HEK293T (cell line): Measurements from ENCODE around the gene SV2B.

Source experiments
- CTCF ChIA-PET: fragments of 350-600 bp; formaldehyde crosslinking; extraction: SDS; loops from one replicate; lab custom pipeline; 2021; ENCODE audit warnings: antibody characterized with exemption, inconsistent platforms; lab: Yijun Ruan, JAX
- POLR2A ChIA-PET: fragments of 350-600 bp; formaldehyde crosslinking; extraction: SDS; loops from one replicate; lab custom pipeline; 2020; ENCODE audit warnings: antibody characterized with exemption, inconsistent platforms; lab: Yijun Ruan, JAX
- DNase-seq: peaks from one replicate; pipeline ENCODE4 v3.0.0; 2012; ENCODE audit warnings: mixed read lengths; ENCODE audit errors: extremely low spot score
- ARNT ChIP-seq: fragments of 450-650 bp; IDR thresholded peaks from 2 replicates; pipeline ENCODE4 v1.6.1; 2017; ENCODE audit warnings: mild to moderate bottlenecking
- BHLHE40 ChIP-seq: fragments of 450-650 bp; IDR thresholded peaks from 2 replicates; pipeline ENCODE4 v1.6.1; 2016; ENCODE audit warnings: mild to moderate bottlenecking, moderate library complexity, borderline replicate concordance
- CTBP1 ChIP-seq: fragments of 450-650 bp; IDR thresholded peaks from 2 replicates; pipeline ENCODE4 v1.6.1; 2016; ENCODE audit warnings: borderline replicate concordance
- ELF4 ChIP-seq: fragments of 450-650 bp; IDR thresholded peaks from 2 replicates; pipeline ENCODE4 v1.6.1; 2017; ENCODE audit warnings: antibody characterized with exemption
- FOXA1 ChIP-seq: fragments of 450-650 bp; IDR thresholded peaks from 2 replicates; pipeline ENCODE4 v1.6.1; 2016; ENCODE audit warnings: mild to moderate bottlenecking
- FOXK2 ChIP-seq: fragments of 450-650 bp; IDR thresholded peaks from 2 replicates; pipeline ENCODE4 v1.6.1; 2016; ENCODE audit warnings: mild to moderate bottlenecking
- FOXM1 ChIP-seq: fragments of 450-650 bp; IDR thresholded peaks from 2 replicates; pipeline ENCODE4 v1.6.1; 2017; ENCODE audit warnings: mild to moderate bottlenecking, borderline replicate concordance
- HDGF ChIP-seq: fragments of 450-650 bp; IDR thresholded peaks from 2 replicates; pipeline ENCODE4 v1.6.1; 2017; ENCODE audit warnings: antibody characterized with exemption, borderline replicate concordance
- L3MBTL2 ChIP-seq: fragments of 450-650 bp; conservative IDR thresholded peaks from 2 replicates; pipeline ENCODE4 v1.6.1; 2016; ENCODE audit warnings: mild to moderate bottlenecking
- LEF1 ChIP-seq: fragments of 450-650 bp; IDR thresholded peaks from 2 replicates; pipeline ENCODE4 v1.6.1; 2017; ENCODE audit warnings: mild to moderate bottlenecking, borderline replicate concordance
- NFRKB ChIP-seq: fragments of 450-650 bp; IDR thresholded peaks from 2 replicates; pipeline ENCODE4 v1.6.1; 2016; ENCODE audit warnings: mild to moderate bottlenecking, moderate library complexity
- SP1 ChIP-seq: fragments of 450-650 bp; IDR thresholded peaks from 2 replicates; pipeline ENCODE4 v1.6.1; 2017
- SUZ12 ChIP-seq: fragments of 450-650 bp; IDR thresholded peaks from 2 replicates; pipeline ENCODE4 v1.6.1; 2016; ENCODE audit warnings: mild to moderate bottlenecking
- TARDBP ChIP-seq: fragments of 450-650 bp; IDR thresholded peaks from 2 replicates; pipeline ENCODE4 v1.6.1; 2016
- ZNF384 ChIP-seq: fragments of 450-650 bp; IDR thresholded peaks from 2 replicates; pipeline ENCODE4 v1.6.1; 2016
- TF ChIP-seq, protein P1 (sequence below): fragments of 450-650 bp; IDR thresholded peaks from 2 replicates; pipeline ENCODE4 v1.6.1; 2016

SV2B gene

DNA sequence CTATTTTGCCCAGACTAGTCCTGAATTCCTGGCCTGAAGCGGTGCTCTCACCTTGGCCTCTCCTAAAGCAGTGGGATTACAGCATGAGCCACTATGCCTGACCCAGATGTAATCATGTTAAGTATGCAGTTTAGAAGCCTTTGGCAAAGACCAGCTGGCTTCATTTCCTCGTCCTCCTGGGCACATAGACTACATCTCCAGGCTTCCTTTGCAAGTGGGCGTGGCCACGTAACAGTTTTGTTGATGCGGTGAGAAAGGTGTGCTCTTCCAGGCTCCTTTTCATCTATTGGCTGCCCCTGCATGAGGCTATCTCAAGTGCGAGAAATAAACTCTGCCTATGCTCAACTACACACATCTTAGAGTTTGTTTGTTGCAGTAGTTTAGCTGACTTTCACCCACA lies 13.0 kb downstream of the SV2B start:
- CTCF ChIA-PET = interaction anchor here (0.6 kb wide), 1 partner anchor 21 kb away, joined by 5 read pairs; no protein-coding TSS in a partner anchor
- POLR2A ChIA-PET = no interaction called here
- no peak for DNase-seq

DNA sequence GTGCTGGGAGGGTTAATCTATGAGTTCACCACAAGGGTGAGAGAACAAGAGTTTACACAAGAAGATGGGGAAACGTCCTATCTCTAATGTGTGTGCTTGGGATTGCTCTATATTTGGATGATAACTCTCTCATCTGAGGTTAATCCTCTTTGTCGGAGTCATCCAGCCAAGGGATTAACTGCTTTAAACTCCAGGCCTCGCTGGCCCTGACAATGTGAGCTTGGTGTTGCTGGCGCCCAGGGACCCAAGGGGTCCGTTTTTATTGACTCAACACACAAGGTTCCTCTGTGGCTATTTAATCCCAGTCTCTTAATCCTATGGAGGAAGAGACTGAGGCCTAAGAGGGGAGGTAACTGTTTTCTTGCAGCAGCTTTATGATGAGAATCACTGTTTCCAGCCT lies 14.2 kb downstream of the SV2B start:
- CTCF ChIA-PET = interaction anchor here (0.6 kb wide), 1 partner anchor 157 kb away, joined by 3 read pairs; no protein-coding TSS in a partner anchor
- no peak for TF ChIP-seq ELF4
- DNase-seq = no peak
- POLR2A ChIA-PET = no interaction called here

More for the DNA sequence above, 13.0 kb downstream of the SV2B start:
- TF ChIP-seq LEF1 (no peak), FOXM1 (no peak), SP1 (no peak), TARDBP (no peak), FOXK2 (no peak), L3MBTL2 (no peak), SUZ12 (no peak), FOXA1 (no peak), NFRKB (no peak), HDGF (no peak), CTBP1 (no peak), ARNT (no peak), BHLHE40 (no peak), ZNF384 (no peak), ELF4 (no peak)
- TF ChIP-seq, protein P1, sequence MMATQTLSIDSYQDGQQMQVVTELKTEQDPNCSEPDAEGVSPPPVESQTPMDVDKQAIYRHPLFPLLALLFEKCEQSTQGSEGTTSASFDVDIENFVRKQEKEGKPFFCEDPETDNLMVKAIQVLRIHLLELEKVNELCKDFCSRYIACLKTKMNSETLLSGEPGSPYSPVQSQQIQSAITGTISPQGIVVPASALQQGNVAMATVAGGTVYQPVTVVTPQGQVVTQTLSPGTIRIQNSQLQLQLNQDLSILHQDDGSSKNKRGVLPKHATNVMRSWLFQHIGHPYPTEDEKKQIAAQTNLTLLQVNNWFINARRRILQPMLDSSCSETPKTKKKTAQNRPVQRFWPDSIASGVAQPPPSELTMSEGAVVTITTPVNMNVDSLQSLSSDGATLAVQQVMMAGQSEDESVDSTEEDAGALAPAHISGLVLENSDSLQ = no peak

DNA sequence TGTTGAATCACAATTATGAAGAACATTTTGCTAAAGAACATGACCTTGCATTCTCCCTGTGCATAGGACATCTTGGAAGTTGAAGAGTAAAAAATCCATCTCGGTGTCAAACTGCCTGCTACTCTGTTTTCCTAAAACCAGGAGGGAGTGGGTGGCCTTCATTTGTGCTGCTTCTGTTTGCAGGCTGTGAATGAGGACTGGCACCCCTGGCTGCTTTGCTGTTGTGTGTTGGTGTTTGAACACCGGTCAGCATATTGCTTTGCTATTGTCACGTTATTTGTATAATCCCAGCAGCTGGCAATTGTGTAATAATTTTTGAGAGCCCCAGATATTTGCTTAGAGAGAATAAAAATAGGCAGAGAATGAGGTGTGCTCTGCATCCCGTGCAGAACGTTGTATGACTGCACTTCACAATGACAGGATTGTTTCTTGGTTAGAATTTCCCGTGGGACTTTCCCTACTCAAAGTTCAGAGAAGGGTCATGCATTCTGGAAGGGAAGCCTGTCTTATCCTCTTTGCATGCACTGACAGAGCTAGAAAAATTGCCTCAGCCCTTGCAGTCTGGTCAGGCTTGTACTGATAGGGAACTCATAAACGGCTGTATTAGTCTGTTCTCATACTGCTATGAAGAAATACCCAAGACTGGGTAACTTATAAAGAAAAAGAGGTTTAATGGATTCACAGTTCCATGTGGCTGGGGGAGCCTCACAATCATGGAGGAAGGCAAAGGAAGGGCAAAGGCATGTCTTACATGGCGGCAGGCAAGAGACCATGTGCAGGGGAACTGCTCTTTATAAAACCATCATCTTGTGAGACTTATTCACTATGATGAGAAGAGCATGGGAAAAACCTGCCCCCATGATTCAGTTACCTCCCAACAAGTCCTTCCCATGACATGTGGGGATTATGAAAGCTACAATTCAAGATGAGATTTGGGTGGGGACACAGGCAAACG lies 16.3 kb downstream of the SV2B start:
- no peak for DNase-seq
- CTCF ChIA-PET = no interaction called here
- TF ChIP-seq LEF1 (no peak), CTBP1 (no peak), TARDBP (no peak), SUZ12 (no peak), ARNT (no peak), SP1 (no peak), ELF4 (no peak), FOXM1 (no peak), ZNF384 (no peak), HDGF (no peak), NFRKB (no peak), BHLHE40 (no peak), FOXA1 (no peak), L3MBTL2 (no peak), FOXK2 (no peak)
- TF ChIP-seq, protein P1 = no peak

DNA sequence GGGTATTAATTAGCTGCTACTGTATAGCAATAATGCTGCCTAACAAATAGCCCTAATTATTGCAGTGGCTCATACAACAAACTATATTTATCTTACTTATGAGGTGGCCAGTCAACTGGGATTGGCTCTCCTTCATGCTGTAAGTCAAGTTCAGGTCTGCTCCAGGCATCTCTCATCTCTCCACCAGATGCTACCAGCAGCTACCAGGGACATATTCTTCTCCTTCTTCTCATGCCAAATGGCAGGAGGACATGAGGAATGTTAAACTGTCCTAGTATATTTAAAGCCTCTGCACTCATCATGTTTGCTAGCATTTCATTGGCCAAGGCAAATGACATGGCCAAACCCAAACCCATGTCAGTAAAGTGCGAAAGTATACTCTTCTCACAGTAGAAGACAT lies 17.3 kb downstream of the SV2B start:
- no peak for DNase-seq
- ChIA-PET CTCF (interaction anchor here (1.6 kb wide), 1 partner anchor 17 kb away, joined by 7 read pairs; the partner anchor contains the start of gene SV2B), POLR2A (no interaction called here)
- TF ChIP-seq FOXM1 (no peak), FOXK2 (no peak), ZNF384 (no peak), FOXA1 (no peak), ARNT (no peak), SP1 (no peak), HDGF (no peak), CTBP1 (no peak), L3MBTL2 (no peak), NFRKB (no peak), BHLHE40 (no peak), ELF4 (no peak), LEF1 (no peak), TARDBP (no peak)
- TF ChIP-seq, protein P1 = no peak

More for the DNA sequence above, 16.3 kb downstream of the SV2B start:
- POLR2A ChIA-PET = no interaction called here

DNA sequence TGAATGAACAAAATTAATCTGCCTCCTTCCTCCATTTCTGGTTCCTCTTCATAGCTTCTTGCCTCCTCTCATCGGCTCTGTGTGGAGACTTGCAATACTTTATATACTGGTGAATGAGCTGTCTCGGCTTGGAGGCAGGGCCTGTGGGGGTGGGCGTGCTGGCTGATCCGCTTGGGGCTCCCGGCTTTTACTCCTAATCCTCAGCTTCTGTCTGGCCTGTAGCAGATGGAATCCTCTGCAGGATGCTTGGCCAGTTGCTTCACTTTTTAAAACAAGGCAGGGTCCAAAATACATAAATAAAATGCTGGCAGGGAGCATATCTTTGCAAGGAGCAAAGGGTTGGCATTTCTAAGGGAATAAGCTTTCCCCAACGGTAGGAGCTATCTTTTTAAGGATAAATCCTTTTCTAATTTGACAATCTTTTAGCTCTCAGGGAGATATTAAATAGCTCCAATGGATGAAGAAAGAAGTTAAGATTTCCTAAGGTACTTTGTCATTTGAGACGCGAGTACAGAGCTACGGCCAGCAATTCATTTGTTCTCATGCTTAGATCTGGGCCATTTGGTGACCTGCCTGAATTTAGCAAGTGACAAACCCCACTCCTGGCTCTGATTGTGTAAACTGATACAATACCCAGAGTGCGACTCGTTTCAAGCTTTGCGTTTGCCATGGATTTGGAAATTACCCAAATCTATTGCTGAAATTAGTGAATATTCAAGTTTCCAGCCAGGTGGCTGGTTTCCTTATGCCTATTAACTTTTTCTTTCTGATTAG lies 18.9 kb downstream of the SV2B start:
- TF ChIP-seq CTBP1 (no peak), ARNT (no peak), SUZ12 (no peak), FOXK2 (no peak)
- CTCF ChIA-PET = interaction anchor here (0.6 to 1.6 kb wide), 2 partner anchors 15 to 19 kb away, joined by 3 to 7 read pairs; partner anchors contain the start of gene SV2B
- POLR2A ChIA-PET = no interaction called here
- no peak for DNase-seq
